Aorta (tissue), 5 donors: Measurements from ENCODE around the gene SPTBN2. TPM values are rescaled to one million over a fixed set of nuclear protein-coding genes. Genes with fewer than 3 reads are reported as not detected.

Experiments
- ATAC-seq: fragments of 200-7000 bp; cut with Tn5 transposase; one replicate; pipeline ENCODE4 v1.9.1; 2022; ENCODE audit warnings: moderate library complexity; ENCODE audit not compliant: low FRiP score
- DNase-seq, 2 donors: peaks; one replicate each; pipeline ENCODE4 v3.0.0-alpha.2; 2020
- H3K27ac ChIP-seq, 2 donors: one replicate each; pipeline ENCODE4 v1.5.1; 2013; ENCODE audit warnings: low read length in 2 of 2, mild to moderate bottlenecking in 2 of 2, moderate library complexity in 2 of 2, control low read depth in 1 of 2, inconsistent platforms in 1 of 2, low read depth in 1 of 2
- H3K27me3 ChIP-seq, 2 donors: one replicate each; pipeline ENCODE4 v1.6.1; 2013; ENCODE audit warnings: control low read depth in 1 of 2, low read length in 1 of 2, mild to moderate bottlenecking in 1 of 2, moderate library complexity in 1 of 2; ENCODE audit not compliant: insufficient read depth in 2 of 2, control insufficient read depth in 1 of 2
- H3K36me3 ChIP-seq, 2 donors: one replicate each; pipeline ENCODE4 v1.6.1; 2013; ENCODE audit warnings: control low read depth in 1 of 2, low read length in 1 of 2, mild to moderate bottlenecking in 1 of 2; ENCODE audit not compliant: insufficient read depth in 2 of 2, control insufficient read depth in 1 of 2
- H3K4me1 ChIP-seq, 2 donors: one replicate each; pipeline ENCODE4 v1.6.1; 2013; ENCODE audit warnings: low read length in 2 of 2, control low read depth in 1 of 2, mild to moderate bottlenecking in 1 of 2, moderate library complexity in 1 of 2; ENCODE audit not compliant: insufficient read depth in 2 of 2, control insufficient read depth in 1 of 2
- H3K4me3 ChIP-seq, 2 donors: one replicate each; pipeline ENCODE4 v1.5.1; 2013; ENCODE audit warnings: low read length in 2 of 2, control low read depth in 1 of 2, mild to moderate bottlenecking in 1 of 2
- H3K9me3 ChIP-seq: one replicate; pipeline ENCODE4 v1.6.1; 2013; ENCODE audit warnings: mild to moderate bottlenecking, low read length; ENCODE audit not compliant: control insufficient read depth
- WGBS, 2 donors: extraction: QIAGEN DNeasy Blood & Tissue Kit; methylation state at CpG; one replicate each; pipeline ENCODE4 v1.1.7; 2013; 5-methylcytosine and 5-hydroxymethylcytosine counted together
- intact Hi-C, 2 donors: fragments of 100-400 bp; cut with DNase I; formaldehyde crosslinking; loops; one replicate each; pipeline versions ENCODE4 v1.14.2 to v1.15.0; 2022
- polyA plus RNA-seq, 2 donors: library from polyadenylated mRNA; stranded (reverse); fragments of 200-250 nt; gene quantifications; one replicate each; pipeline ENCODE4 v1.2.3, GENCODE V29; 2013
- total RNA-seq, 2 donors: library from RNA; stranded (reverse); fragmentation: NEBNext Ultra II Directional; extraction: Animal tissue kit (Norgen Biotek cat#: 25700); gene quantifications; one replicate each; pipeline ENCODE4 v1.2.1, GENCODE V29; 2021
- donor health status: healthy with polysubstance abuse.
- donor health status: Bipolar disorder and iron deficiency.
- donor health status: DM: no; HTN: no; CAD: no.
- donor health status: DM: no; HTN: no; CAD: no.
- donor health status: DM: yes; HTN: yes; CAD: no.

SPTBN2 gene
- total and polyA plus RNA-seq, 4 donors, result under 0.01 to 16.5 (median 0.88) TPM

- Histone ChIP-seq H3K36me3 (no peaks in the 10 kb centered on the region), H3K4me1 (no peaks in the 10 kb centered on the region), H3K27me3 (no peaks in the 10 kb centered on the region), H3K4me3 (no peak overlapping the region), H3K9me3 (no peaks in the 10 kb centered on the region), H3K27ac (no peak overlapping the region)
- DNase-seq (no peak), ATAC-seq (no peak)
- WGBS, 2 donors, result 92 to 95% methylated on average over 14 of the region's 14 CpGs
- intact Hi-C loops, result no loop called here
These were observed 20.3 kb downstream of the SPTBN2 start for GRCh38 chr11:66708701-66709100.

- H3K4me3 ChIP-seq, result no peak overlapping the region
- no peaks in the 10 kb centered on the region for H3K27me3 ChIP-seq
- H3K4me1 ChIP-seq, result no peaks in the 10 kb centered on the region
- H3K36me3 ChIP-seq, result no peaks in the 10 kb centered on the region
- no peak overlapping the region for H3K27ac ChIP-seq
- no peaks in the 10 kb centered on the region for H3K9me3 ChIP-seq
- intact Hi-C loops, result no loop called here
- DNase-seq, result no peak
- ATAC-seq, result no peak
- 89 to 91% methylated on average over 20 of the region's 20 CpGs for WGBS, 2 donors
These were observed 20.9 kb downstream of the SPTBN2 start for GRCh38 chr11:66708094-66708493.

- Histone ChIP-seq H3K36me3 (no peaks in the 10 kb centered on the region), H3K4me3 (no peak overlapping the region), H3K4me1 (no peaks in the 10 kb centered on the region), H3K27ac (no peak overlapping the region), H3K27me3 (no peaks in the 10 kb centered on the region), H3K9me3 (no peaks in the 10 kb centered on the region)
- DNase-seq, result no peak
- intact Hi-C loops, result no loop called here
- WGBS, 2 donors, result 97% methylated on average over 26 of the region's 26 CpGs
- no peak for ATAC-seq
These were observed 21.5 kb downstream of the SPTBN2 start for GRCh38 chr11:66707486-66707885.

GRCh38 chr11:66706989-66707388, 22.0 kb downstream of the SPTBN2 start:
- Histone ChIP-seq H3K36me3 (no peaks in the 10 kb centered on the region), H3K4me3 (no peak overlapping the region), H3K27ac (no peak overlapping the region), H3K4me1 (no peaks in the 10 kb centered on the region), H3K9me3 (no peaks in the 10 kb centered on the region), H3K27me3 (no peaks in the 10 kb centered on the region)
- intact Hi-C loops, result no loop called here
- DNase-seq (no peak), ATAC-seq (no peak)
- WGBS, 2 donors, result 90 to 92% methylated on average over 9 of the region's 9 CpGs

- H3K9me3 ChIP-seq, result no peaks in the 10 kb centered on the region
- no peaks in the 10 kb centered on the region for H3K36me3 ChIP-seq
- WGBS, 2 donors, result 94% methylated on average over 26 of the region's 26 CpGs
- intact Hi-C loops, result no loop called here
- no peak for ATAC-seq
- no peaks in the 10 kb centered on the region for H3K4me1 ChIP-seq
- H3K4me3 ChIP-seq, result no peak overlapping the region
- H3K27me3 ChIP-seq, result no peaks in the 10 kb centered on the region
- no peak for DNase-seq
- H3K27ac ChIP-seq, result no peak overlapping the region
These were observed 23.3 kb downstream of the SPTBN2 start for GRCh38 chr11:66705587-66706335.

- intact Hi-C loops, result no loop called here
- Histone ChIP-seq H3K9me3 (no peaks in the 10 kb centered on the region), H3K36me3 (no peaks in the 10 kb centered on the region), H3K27me3 (no peaks in the 10 kb centered on the region), H3K4me1 (no peaks in the 10 kb centered on the region), H3K27ac (no peak overlapping the region), H3K4me3 (no peak overlapping the region)
- WGBS, 2 donors, result 95% methylated on average over 45 to 46 of the region's 46 CpGs
- ATAC-seq (no peak), DNase-seq (no peak)
These were observed 24.2 kb downstream of the SPTBN2 start for GRCh38 chr11:66704659-66705360.

- DNase-seq, result no peak
- no peaks in the 10 kb centered on the region for H3K9me3 ChIP-seq
- no peaks in the 10 kb centered on the region for H3K36me3 ChIP-seq
- WGBS, 2 donors, result 95% methylated on average over 10 of the region's 10 CpGs
- H3K4me1 ChIP-seq, result no peaks in the 10 kb centered on the region
- intact Hi-C loops, result no loop called here
- no peak for ATAC-seq
- no peak overlapping the region for H3K27ac ChIP-seq
- H3K4me3 ChIP-seq, result no peak overlapping the region
- H3K27me3 ChIP-seq, result no peaks in the 10 kb centered on the region
These were observed 27.4 kb downstream of the SPTBN2 start for GRCh38 chr11:66701432-66702240.

GRCh38 chr11:66700742-66701141, 28.3 kb downstream of the SPTBN2 start:
- 97 to 98% methylated on average over 26 to 27 of the region's 27 CpGs for WGBS, 2 donors
- Histone ChIP-seq H3K4me1 (no peaks in the 10 kb centered on the region), H3K27ac (no peak overlapping the region), H3K27me3 (no peaks in the 10 kb centered on the region), H3K4me3 (no peak overlapping the region), H3K9me3 (no peaks in the 10 kb centered on the region), H3K36me3 (no peaks in the 10 kb centered on the region)
- ATAC-seq (no peak), DNase-seq (no peak)
- intact Hi-C loops, result no loop called here
